ENCODE measurements around the gene IL1R2. TPM values are rescaled to one million over a fixed set of nuclear protein-coding genes. Genes with fewer than 3 reads are reported as not detected.

IL1R2 gene
- total RNA-seq, 1 experiment from 2014 or later = 6.6 TPM

- peak; percentile 93 for DNase-seq (ENCODE audit: low spot score)
These were observed 28.9 kb downstream of the IL1R2 start for GRCh38 chr2:102020596-102021170.

DNA sequence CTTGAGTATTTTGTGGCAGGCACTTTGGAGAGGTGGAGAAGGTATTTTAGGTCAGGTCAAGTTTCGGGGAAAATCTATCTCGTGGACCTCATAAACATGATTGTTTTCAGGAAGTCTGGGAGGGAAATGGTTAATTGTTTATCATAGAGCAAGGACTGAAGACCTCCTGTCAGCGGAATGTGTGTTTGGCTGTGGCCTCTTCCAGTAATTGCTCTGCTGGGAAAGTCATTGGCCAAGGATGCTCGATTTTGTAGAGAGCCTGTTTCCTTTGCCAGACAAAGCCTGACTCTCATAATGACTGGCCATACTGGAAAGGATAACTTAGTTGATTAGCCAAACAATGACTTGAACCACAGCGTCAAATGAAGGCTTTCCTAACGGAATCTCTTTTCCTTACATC is 30.0 kb downstream of the IL1R2 start:
- DNase-seq (ENCODE audit: low spot score) = no peak

- DNase-seq (ENCODE audit: low spot score) = no peak
These were observed 31.3 kb downstream of the IL1R2 start for GRCh38 chr2:102022884-102023539.

- DNase-seq (ENCODE audit: low spot score) = no peak
These were observed 32.6 kb downstream of the IL1R2 start for GRCh38 chr2:102024410-102024809.

GRCh38 chr2:102025016-102025501 is 33.3 kb downstream of the IL1R2 start:
- no peak for DNase-seq (ENCODE audit: low spot score)

- DNase-seq (ENCODE audit: low spot score) = no peak
These were observed 34.0 kb downstream of the IL1R2 start for GRCh38 chr2:102025583-102026267.

GRCh38 chr2:102027036-102027980 is 35.5 kb downstream of the IL1R2 start:
- no peak for DNase-seq (ENCODE audit: low spot score)

DNA sequence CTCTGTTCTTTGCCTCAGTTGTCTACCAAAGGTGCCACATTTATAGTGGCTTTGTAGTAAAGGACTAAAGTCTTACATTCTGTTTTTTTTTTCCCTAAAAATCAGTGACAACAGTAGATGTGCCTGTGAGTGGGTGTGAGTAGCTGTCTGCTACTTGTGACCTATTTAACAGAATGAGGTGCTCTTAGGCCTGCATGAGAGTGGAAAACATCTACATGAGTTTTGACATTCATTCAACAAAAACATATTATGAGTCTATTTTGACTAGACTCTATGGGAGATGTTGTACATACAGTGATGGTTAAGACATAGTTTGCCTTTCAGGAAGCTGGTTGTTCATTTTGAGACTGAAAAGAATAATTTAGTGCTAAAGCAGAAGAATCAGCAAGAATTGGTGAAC is 36.7 kb downstream of the IL1R2 start:
- DNase-seq (ENCODE audit: low spot score) = no peak

DNA sequence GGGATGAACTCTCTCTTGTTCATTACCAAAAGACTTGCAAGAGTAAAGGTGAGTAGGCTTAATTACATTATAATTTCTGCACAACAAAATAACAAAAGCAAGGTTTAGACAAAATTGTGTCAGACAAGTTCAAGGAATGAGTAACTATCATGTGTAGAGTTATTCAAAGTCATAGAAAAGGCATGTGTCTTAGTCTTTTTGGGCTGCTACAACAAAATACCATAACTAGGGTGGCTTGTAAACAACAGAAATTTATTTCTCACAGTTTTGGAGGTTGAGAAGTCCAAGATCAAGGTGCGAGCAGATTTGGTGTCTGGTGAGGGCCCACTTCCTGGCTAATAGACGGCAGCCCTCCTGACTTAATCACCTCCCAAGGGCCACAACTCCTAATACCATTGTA is 37.6 kb downstream of the IL1R2 start:
- no peak for DNase-seq (ENCODE audit: low spot score)

GRCh38 chr2:102029952-102030351 is 38.2 kb downstream of the IL1R2 start:
- no peak for DNase-seq (ENCODE audit: low spot score)

GRCh38 chr2:102030502-102030854 is 38.7 kb downstream of the IL1R2 start:
- no peak for DNase-seq (ENCODE audit: low spot score)

- no peak for DNase-seq (ENCODE audit: low spot score)
These were observed 39.2 kb downstream of the IL1R2 start for GRCh38 chr2:102030855-102031527.

DNA sequence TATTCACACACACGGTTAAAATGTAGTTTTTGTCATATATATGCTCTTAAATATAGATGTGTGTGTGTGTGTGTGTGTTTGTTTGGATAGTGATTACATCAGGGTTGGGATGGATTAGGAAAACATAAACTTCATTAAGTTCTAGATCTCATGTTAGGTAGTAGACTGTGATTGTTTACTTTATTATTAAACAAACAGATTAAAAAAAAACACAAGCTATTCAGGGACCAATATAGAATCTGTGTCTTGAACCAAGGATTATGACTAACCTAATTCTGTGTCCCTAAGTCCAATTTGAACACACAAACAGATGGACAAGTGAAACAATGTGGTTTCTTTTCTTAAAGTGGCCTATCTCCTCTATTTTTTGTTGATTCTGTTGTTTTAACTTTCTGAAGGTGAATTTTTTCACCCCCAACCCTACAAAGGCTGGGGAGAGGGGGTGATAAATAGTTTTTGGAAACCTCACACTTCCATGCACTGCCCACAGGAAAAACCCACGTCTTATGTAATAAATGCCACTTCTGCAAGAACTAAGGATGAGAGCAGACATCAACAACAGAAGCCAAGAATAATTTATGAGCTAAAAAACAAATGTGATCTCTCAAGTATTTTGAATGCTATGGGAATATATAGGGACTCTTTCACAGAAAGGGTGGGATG is 40.7 kb downstream of the IL1R2 start:
- no peak for DNase-seq (ENCODE audit: low spot score)

GRCh38 chr2:102033031-102033749 is 41.4 kb downstream of the IL1R2 start:
- peak; percentile 38 for DNase-seq (ENCODE audit: low spot score)

DNA sequence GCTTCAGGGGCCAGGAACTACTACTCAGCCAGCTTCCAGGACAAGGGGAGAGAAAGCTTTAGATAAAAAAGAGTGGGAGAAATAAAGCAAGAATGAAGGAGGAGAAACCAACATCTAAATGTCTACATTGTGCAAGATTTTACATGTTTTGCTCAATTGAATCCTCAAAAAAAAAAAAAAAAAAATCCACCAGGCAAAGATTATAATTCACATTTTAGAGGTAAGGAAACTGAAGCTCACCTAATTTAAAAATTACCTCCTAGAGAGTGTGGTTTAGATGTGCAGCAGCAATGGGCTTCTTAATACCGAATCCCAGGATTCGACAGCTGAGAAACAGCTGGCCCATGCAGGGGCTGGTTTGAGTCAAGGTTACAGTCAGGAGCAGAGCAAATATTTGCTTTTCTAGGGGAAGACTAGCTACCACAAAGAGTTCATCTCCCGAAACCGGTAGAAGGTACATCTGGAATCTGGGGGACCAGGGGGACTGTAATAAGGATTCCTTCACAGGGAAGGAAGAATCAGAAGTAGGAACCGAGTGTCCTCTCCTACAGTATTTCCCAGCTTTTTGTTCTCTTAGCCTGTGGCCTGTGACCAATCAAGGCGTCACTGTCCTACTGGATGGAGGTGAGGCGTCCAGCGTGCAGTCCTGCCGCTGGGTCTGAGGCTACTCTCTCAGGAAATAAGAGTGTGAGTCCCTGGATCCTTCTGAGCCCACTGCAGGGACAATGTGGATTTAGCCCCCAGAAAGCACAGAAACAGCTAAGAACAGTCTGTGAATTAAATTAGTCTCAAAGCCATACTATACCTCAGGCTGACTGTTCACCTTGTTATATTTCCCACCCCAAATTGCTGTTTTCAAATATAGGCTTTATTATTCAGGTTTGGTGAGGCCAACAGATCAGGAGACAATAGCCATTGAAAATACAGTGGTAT is 42.3 kb downstream of the IL1R2 start:
- DNase-seq (ENCODE audit: low spot score) = no peak

DNA sequence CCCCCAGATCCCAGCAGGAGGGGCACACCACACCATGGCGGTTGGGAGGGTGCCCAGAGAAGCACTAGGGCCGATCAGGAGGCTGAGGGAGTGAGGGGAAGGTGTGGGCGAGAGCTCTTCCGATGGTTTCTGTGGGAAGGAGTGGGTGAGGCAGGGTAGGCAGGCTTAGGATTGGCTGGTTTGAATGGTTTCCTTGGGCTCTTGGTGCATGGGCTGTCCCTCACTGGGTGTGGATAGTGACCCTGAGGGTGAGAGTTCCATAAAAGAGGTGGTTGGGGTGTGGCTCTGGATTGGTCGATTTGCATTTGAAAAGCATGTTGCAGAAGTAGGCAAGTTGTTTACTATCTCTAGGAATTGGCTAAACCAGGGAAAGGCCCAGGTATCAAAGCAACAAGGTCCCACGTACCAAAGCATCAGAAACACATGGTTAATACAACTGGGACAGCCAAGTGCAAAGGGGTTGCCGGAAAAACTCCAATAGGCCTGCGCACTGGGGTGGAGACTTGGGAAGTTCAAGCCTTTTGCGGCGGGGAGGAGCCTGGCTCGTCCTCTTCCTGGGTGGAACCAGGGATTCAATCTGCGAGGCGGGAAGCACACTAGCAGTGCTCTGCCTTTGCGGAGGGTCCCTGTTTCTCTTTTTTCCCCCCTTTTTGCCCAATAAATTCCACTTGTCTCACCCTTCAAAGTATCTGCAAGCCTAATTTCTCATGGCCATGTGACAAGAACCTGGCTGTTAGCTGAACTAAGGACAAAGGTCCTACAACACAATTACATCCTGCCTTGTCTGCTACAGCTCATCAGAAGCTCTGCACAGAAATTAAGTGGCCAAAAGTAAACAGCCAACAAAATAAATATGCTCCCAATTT is 43.2 kb downstream of the IL1R2 start:
- no peak for DNase-seq (ENCODE audit: low spot score)

GRCh38 chr2:102037681-102038080 is 45.9 kb downstream of the IL1R2 start:
- DNase-seq (ENCODE audit: low spot score) = no peak

- no peak for DNase-seq (ENCODE audit: low spot score)
These were observed 48.5 kb downstream of the IL1R2 start for GRCh38 chr2:102040229-102040628.

Data from HT-29 (cell line).